Measurements from ENCODE around the gene CERCAM.

Gene CERCAM

DNA sequence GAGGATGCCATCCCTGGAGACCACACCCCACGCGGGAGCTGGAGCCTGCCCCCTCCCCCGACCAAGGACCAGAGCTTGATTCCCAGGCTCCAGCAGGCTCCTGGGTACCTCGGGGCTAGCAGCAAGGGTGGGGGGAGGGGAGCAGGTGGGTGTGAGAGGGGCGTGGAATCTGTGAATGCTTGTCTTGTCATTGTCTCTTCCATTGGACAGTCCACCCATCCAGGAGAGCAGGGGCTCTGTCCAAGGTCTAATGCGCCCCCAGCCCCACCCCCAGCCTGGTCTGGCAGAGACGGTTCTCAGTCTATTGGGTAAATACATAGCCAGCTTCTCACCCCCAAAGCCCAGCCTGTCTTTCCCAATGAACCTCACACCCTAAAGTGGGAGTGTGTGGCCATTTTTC, 26.7 kb upstream of the CERCAM start:
- TF ChIP-seq, protein P1, sequence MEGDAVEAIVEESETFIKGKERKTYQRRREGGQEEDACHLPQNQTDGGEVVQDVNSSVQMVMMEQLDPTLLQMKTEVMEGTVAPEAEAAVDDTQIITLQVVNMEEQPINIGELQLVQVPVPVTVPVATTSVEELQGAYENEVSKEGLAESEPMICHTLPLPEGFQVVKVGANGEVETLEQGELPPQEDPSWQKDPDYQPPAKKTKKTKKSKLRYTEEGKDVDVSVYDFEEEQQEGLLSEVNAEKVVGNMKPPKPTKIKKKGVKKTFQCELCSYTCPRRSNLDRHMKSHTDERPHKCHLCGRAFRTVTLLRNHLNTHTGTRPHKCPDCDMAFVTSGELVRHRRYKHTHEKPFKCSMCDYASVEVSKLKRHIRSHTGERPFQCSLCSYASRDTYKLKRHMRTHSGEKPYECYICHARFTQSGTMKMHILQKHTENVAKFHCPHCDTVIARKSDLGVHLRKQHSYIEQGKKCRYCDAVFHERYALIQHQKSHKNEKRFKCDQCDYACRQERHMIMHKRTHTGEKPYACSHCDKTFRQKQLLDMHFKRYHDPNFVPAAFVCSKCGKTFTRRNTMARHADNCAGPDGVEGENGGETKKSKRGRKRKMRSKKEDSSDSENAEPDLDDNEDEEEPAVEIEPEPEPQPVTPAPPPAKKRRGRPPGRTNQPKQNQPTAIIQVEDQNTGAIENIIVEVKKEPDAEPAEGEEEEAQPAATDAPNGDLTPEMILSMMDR (IDR thresholded peaks at IDR 0.05; ENCODE audit: low read depth, low read length), result no peak
- H3K4me3 ChIP-seq (replicated peaks in 1 of 2; ENCODE audit: low read depth in 2 of 2, low read length in 2 of 2), result no peak overlapping the region
- no peak for DNase-seq (ENCODE audit: low read depth in 2 of 2)

DNA sequence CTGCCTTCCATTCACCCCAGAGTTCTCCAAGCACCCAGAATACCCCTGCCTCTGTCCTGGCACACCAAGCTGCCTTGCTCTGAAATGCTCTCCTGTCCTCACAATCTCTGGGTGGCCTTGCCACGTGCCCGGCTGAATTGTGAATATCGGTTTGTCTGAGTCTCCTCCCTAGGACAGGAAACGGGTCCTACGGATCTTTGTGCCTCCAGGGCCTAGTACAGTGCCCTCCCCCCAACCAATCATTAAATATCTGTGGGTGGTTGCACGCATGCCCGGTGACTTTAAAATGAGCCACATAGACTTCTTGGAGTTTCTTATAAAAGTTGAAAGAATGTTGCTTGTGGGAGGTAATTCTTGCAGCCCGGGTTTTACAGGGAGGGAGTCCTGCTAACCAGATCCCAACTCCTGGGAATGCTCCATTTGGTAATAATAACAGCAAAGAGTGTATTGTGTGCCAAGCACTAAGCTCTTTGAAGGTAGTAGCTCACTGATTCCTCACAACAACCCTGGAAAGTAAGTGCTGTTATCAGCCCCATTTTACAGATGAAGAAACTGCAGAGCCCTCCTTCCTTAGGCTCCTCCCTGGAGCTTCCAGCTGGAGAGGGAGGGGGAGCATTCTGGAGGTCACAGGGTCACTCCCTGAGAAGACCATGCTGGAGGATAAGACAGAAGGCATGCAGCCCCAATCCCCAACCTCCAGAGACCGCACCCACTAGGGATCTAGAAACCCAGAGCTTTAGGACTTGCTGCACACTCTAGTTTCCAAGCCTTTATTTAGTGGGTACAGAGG, 26.1 kb upstream of the CERCAM start:
- no peak for DNase-seq (ENCODE audit: low read depth in 2 of 2)
- TF ChIP-seq, protein P1 (IDR thresholded peaks at IDR 0.05; ENCODE audit: low read depth, low read length), result no peak
- H3K4me3 ChIP-seq (replicated peaks in 1 of 2; ENCODE audit: low read depth in 2 of 2, low read length in 2 of 2), result no peak overlapping the region

DNA sequence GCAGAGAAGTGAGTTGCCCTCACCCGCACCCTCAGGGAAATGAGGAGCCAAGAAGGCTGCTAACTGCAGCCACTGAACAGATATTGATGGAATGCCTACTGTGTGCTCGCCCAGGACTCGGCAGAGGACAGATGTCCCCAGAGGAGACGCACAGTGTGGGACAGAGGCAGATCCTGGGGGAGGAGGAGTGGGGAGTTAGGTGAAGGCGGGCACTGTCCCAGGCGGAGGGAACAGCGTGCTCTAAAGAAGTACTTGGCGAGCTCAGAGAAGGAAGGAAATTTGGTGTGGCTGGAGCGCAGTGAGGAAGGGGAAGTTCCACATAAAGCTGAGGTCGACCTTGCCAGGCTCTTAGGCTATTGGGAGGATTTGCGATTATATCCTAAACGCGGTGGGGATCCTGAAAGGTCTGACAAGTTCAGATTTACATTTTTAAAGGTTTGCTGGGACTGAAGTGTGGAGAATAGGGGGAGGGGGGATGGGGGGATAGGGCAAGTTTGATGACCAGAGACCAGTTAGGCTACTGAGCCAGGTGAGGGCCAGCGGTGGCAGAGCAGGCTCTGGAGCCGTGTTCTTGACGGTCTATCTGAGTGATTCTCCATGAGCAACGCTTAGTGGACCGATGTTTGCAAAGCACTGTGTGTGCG, 23.6 kb upstream of the CERCAM start:
- H3K4me3 ChIP-seq (replicated peaks in 1 of 2; ENCODE audit: low read depth in 2 of 2, low read length in 2 of 2), result no peak overlapping the region
- TF ChIP-seq, protein P1 (IDR thresholded peaks at IDR 0.05; ENCODE audit: low read depth, low read length), result no peak
- no peak for DNase-seq (ENCODE audit: low read depth in 2 of 2)

DNA sequence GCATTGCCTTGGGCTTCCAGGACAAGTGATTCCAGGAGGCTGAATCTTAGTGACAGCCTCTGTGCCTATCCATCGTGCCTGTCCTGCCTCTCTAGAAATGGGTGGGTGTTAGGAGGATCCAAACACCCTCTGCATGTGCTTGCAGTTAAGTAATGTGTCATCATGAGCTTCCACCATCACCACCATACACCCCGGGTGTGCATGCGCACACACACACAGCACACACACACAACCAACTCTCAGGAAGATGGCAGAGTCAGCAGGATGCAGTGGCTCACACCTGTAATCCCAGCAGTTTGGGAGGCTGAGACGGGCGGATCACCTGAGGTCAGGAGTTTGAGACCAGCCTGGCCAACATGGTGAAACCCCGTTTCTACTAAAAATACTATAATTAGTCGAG, 22.8 kb upstream of the CERCAM start:
- no peak overlapping the region for H3K4me3 ChIP-seq (replicated peaks in 1 of 2; ENCODE audit: low read depth in 2 of 2, low read length in 2 of 2)
- TF ChIP-seq, protein P1 (IDR thresholded peaks at IDR 0.05; ENCODE audit: low read depth, low read length), result no peak
- no peak for DNase-seq (ENCODE audit: low read depth in 2 of 2)

DNA sequence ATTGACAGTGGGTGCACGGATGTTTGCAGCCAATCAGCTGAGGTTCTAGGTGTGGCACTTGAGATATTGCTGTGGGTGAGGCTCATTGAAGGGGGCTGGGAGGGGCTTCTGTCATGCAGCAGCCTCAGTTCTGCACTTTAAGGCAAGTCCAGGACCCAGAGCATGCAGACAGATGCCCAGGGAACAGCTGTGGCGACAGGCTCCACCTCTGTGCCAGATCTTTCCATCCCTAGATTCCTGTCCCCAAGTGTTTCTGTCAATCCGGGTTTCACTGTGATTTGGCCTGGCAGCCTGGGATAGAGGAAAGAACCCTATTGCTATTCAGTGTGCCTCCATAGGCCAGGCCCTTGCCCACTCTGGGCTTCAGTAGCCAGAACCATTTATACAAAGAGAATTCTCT, 20.8 kb upstream of the CERCAM start:
- DNase-seq (ENCODE audit: low read depth in 2 of 2), result no peak
- no peak overlapping the region for H3K4me3 ChIP-seq (replicated peaks in 1 of 2; ENCODE audit: low read depth in 2 of 2, low read length in 2 of 2)
- TF ChIP-seq, protein P1 (IDR thresholded peaks at IDR 0.05; ENCODE audit: low read depth, low read length), result no peak

DNA sequence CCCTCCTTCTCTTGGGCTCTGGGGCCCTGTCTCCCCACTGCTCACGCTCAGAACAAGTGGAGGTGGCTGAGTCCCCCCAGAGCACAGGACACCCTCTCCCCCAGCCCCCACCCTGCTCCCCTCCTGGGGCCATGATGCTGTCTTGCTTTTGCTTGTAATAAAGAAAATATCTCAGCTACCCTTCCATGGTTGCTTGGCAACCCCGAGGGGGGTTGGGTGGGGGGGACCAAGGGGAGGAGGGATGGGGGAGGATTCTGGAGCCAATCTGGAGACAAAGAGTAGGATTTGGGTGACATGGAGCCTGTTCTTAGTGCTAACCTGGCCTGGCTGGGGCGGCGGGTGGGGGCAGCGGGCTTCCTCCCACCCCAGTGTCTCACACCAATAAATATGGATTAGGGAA, 16.1 kb upstream of the CERCAM start:
- TF ChIP-seq, protein P1 (IDR thresholded peaks at IDR 0.05; ENCODE audit: low read depth, low read length), result no peak

More for the DNA sequence above, 16.1 kb upstream of the CERCAM start:
- no peak for DNase-seq (ENCODE audit: low read depth in 2 of 2)
- no peak overlapping the region for H3K4me3 ChIP-seq (replicated peaks in 1 of 2; ENCODE audit: low read depth in 2 of 2, low read length in 2 of 2)

All from cardiac fibroblast (primary cell).